NCI-H82 treated with DMSO at 0.1 percent for 48 hours (cell line): ENCODE measurements around the gene FAM83F.

Source experiments
- DNase-seq: peaks from one replicate; lab custom pipeline; 2025; ENCODE audit not compliant: unreplicated experiment; lab: John Stamatoyannopoulos, UW

Gene FAM83F

GRCh38 chr22:39965748-39966147, 29.0 kb upstream of the FAM83F start:
- DNase-seq, result no peak

GRCh38 chr22:39966470-39966869, 28.3 kb upstream of the FAM83F start:
- no peak for DNase-seq

GRCh38 chr22:39967103-39967829, 27.5 kb upstream of the FAM83F start:
- no peak for DNase-seq

- no peak for DNase-seq
These were observed 26.5 kb upstream of the FAM83F start for GRCh38 chr22:39967996-39968972.

- DNase-seq, result no peak
These were observed 24.0 kb upstream of the FAM83F start for GRCh38 chr22:39970742-39971141.

GRCh38 chr22:39972641-39973040, 22.1 kb upstream of the FAM83F start:
- DNase-seq, result no peak

- no peak for DNase-seq
These were observed 21.1 kb upstream of the FAM83F start for GRCh38 chr22:39973656-39974055.

GRCh38 chr22:39974065-39974464, 20.7 kb upstream of the FAM83F start:
- DNase-seq, result no peak

GRCh38 chr22:39979048-39979447, 15.7 kb upstream of the FAM83F start:
- DNase-seq, result no peak

GRCh38 chr22:39979458-39979857, 15.3 kb upstream of the FAM83F start:
- DNase-seq, result no peak

GRCh38 chr22:39980596-39980995, 14.2 kb upstream of the FAM83F start:
- DNase-seq, result peak; percentile 28

GRCh38 chr22:39983346-39983745, 11.4 kb upstream of the FAM83F start:
- DNase-seq, result no peak

GRCh38 chr22:39984006-39984405, 10.7 kb upstream of the FAM83F start:
- no peak for DNase-seq

- no peak for DNase-seq
These were observed 10.0 kb upstream of the FAM83F start for GRCh38 chr22:39984746-39985145.

GRCh38 chr22:39985383-39986035, 9.2 kb upstream of the FAM83F start:
- no peak for DNase-seq

GRCh38 chr22:39988386-39989114, 6.2 kb upstream of the FAM83F start:
- DNase-seq, result no peak

- DNase-seq, result no peak
These were observed 5.1 kb upstream of the FAM83F start for GRCh38 chr22:39989633-39990032.

- DNase-seq, result no peak
These were observed 4.1 kb upstream of the FAM83F start for GRCh38 chr22:39990686-39991085.

- DNase-seq, result no peak
These were observed 3.4 kb upstream of the FAM83F start for GRCh38 chr22:39991159-39991860.

GRCh38 chr22:39992088-39992826, 2.5 kb upstream of the FAM83F start:
- no peak for DNase-seq
